DND-41 (cell line): ENCODE results near the gene VPS52.

Experiments used
- ATAC-seq: fragments of 200-7000 bp; cut with Tn5 transposase; 3 replicates; pipeline ENCODE4 v1.9.1; 2021; ENCODE audit warnings: low read depth; ENCODE audit not compliant: insufficient read depth
- DNase-seq: peaks from one replicate; pipeline ENCODE4 v3.0.0-alpha.2; 2020
- H2AFZ ChIP-seq: 2 replicates; pipeline ENCODE4 v1.6.0; 2012; ENCODE audit warnings: low read depth, low read length
- H3K27ac ChIP-seq: 2 replicates; pipeline ENCODE4 v1.5.1; 2012; ENCODE audit warnings: low read length, inconsistent platforms
- H3K27me3 ChIP-seq: fragments of 200-600 bp; sonication (generic); 2 replicates; pipeline ENCODE4 v1.6.0; 2012; ENCODE audit warnings: low read length, mild to moderate bottlenecking, inconsistent platforms; ENCODE audit not compliant: insufficient read depth, poor library complexity
- H3K36me3 ChIP-seq: 2 replicates; pipeline ENCODE4 v1.5.1; 2012; ENCODE audit warnings: low read length, inconsistent platforms; ENCODE audit not compliant: insufficient read depth
- H3K4me1 ChIP-seq: 2 replicates; pipeline ENCODE4 v1.5.1; 2012; ENCODE audit warnings: mild to moderate bottlenecking, low read length; ENCODE audit not compliant: insufficient read depth
- H3K4me2 ChIP-seq: 2 replicates; pipeline ENCODE4 v1.6.0; 2012; ENCODE audit warnings: mild to moderate bottlenecking, moderate library complexity, low read length, inconsistent platforms; ENCODE audit not compliant: insufficient read depth
- H3K4me3 ChIP-seq, 2 experiments: fragments of 200-600 bp in 1 of 2; shearing (Covaris generic) in 1 of 2; 2 replicates each; pipeline ENCODE4 v1.5.1; 2012 to 2016; ENCODE audit warnings: inconsistent platforms in 2 of 2, low read length in 2 of 2, mild to moderate bottlenecking in 2 of 2, low read depth in 1 of 2, moderate library complexity in 1 of 2
- H3K79me2 ChIP-seq: 2 replicates; pipeline ENCODE4 v1.6.0; 2012; ENCODE audit warnings: low read length, inconsistent platforms; ENCODE audit not compliant: insufficient read depth
- H3K9ac ChIP-seq: 2 replicates; pipeline ENCODE4 v1.6.0; 2012; ENCODE audit warnings: low read depth, mild to moderate bottlenecking, inconsistent platforms, low read length, moderate library complexity
- H3K9me3 ChIP-seq: 2 replicates; pipeline ENCODE4 v1.5.1; 2012; ENCODE audit warnings: low read length, moderate library complexity, mild to moderate bottlenecking, inconsistent platforms; ENCODE audit not compliant: insufficient read depth, severe bottlenecking
- H4K20me1 ChIP-seq: 2 replicates; pipeline ENCODE4 v1.6.0; 2012; ENCODE audit warnings: low read length; ENCODE audit not compliant: insufficient read depth
- EZH2 ChIP-seq: IDR thresholded peaks from 3 replicates; pipeline ENCODE4 v1.6.1; 2012; ENCODE audit warnings: borderline replicate concordance, low read depth, mild to moderate bottlenecking, moderate library complexity, low read length, inconsistent platforms; ENCODE audit not compliant: severe bottlenecking
- TF ChIP-seq, protein P1 (sequence below): IDR thresholded peaks from 2 replicates; pipeline ENCODE4 v1.5.1; 2012; ENCODE audit warnings: borderline replicate concordance, low read length, moderate library complexity, mild to moderate bottlenecking; ENCODE audit not compliant: poor library complexity, severe bottlenecking; ENCODE audit errors: extremely low read depth

Gene VPS52

GRCh38 chr6:33319939-33320314 lies 48.3 kb upstream of the VPS52 start:
- H3K27ac ChIP-seq = no peak overlapping the region

GRCh38 chr6:33318426-33319073 lies 46.9 kb upstream of the VPS52 start:
- H3K27me3 ChIP-seq = no peaks in the 10 kb centered on the region
- peak overlapping the region; percentile 34 to 63; a peak in 3 of 4 replicates for H3K4me3 ChIP-seq
- DNase-seq = no peak
- H3K79me2 ChIP-seq = peaks cover 61% of the 10 kb centered on the region
- H3K36me3 ChIP-seq = peaks cover 34% of the 10 kb centered on the region
- H2AFZ ChIP-seq = peak overlapping the region; percentile 57; the same call in 1 of the 2 replicates
- no peak for ATAC-seq
- H3K4me2 ChIP-seq = peak overlapping the region; percentile 97
- no peak for TF ChIP-seq EZH2
- TF ChIP-seq, protein P1, sequence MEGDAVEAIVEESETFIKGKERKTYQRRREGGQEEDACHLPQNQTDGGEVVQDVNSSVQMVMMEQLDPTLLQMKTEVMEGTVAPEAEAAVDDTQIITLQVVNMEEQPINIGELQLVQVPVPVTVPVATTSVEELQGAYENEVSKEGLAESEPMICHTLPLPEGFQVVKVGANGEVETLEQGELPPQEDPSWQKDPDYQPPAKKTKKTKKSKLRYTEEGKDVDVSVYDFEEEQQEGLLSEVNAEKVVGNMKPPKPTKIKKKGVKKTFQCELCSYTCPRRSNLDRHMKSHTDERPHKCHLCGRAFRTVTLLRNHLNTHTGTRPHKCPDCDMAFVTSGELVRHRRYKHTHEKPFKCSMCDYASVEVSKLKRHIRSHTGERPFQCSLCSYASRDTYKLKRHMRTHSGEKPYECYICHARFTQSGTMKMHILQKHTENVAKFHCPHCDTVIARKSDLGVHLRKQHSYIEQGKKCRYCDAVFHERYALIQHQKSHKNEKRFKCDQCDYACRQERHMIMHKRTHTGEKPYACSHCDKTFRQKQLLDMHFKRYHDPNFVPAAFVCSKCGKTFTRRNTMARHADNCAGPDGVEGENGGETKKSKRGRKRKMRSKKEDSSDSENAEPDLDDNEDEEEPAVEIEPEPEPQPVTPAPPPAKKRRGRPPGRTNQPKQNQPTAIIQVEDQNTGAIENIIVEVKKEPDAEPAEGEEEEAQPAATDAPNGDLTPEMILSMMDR = no peak
- peaks cover 69% of the 10 kb centered on the region for H3K4me1 ChIP-seq
- peaks cover 13% of the 10 kb centered on the region for H4K20me1 ChIP-seq
- H3K27ac ChIP-seq = peak overlapping the region; percentile 83
- H3K9me3 ChIP-seq = no peaks in the 10 kb centered on the region
- peak overlapping the region; percentile 59 for H3K9ac ChIP-seq

More at GRCh38 chr6:33319939-33320314, 48.3 kb upstream of the VPS52 start:
- DNase-seq (no peak), ATAC-seq (no peak)
- H3K9me3 ChIP-seq = no peaks in the 10 kb centered on the region
- TF ChIP-seq EZH2 = no peak
- TF ChIP-seq, protein P1 = no peak
- H3K4me1 ChIP-seq = peaks cover 70% of the 10 kb centered on the region
- no peak overlapping the region; a peak in 1 of 4 replicates for H3K4me3 ChIP-seq
- no peaks in the 10 kb centered on the region for H3K27me3 ChIP-seq
- peaks cover 13% of the 10 kb centered on the region for H4K20me1 ChIP-seq
- peaks cover 34% of the 10 kb centered on the region for H3K36me3 ChIP-seq
- H3K79me2 ChIP-seq = peaks cover 54% of the 10 kb centered on the region
- H3K4me2 ChIP-seq = peak overlapping the region; percentile 97; the same call in 1 of the 2 replicates
- H3K9ac ChIP-seq = 0 out of 2 replicates have a peak overlapping the region, but pooled peaks have one; percentile 12
- no peak overlapping the region for H2AFZ ChIP-seq

- peak; percentile 79 for ATAC-seq
- Histone ChIP-seq H3K27ac (peak within 1 kb of the TSS; percentile 83), H3K9ac (peak within 1 kb of the TSS; percentile 59), H4K20me1 (peaks cover 16% of the 10 kb centered on the region), H3K79me2 (peaks cover 66% of the 10 kb centered on the region), H3K4me1 (peaks cover 69% of the 10 kb centered on the region), H2AFZ (peak within 1 kb of the TSS; percentile 77), H3K36me3 (peaks cover 34% of the 10 kb centered on the region), H3K4me2 (peak within 1 kb of the TSS; percentile 97), H3K27me3 (no peaks in the 10 kb centered on the region), H3K4me3 (peak within 1 kb of the TSS; percentile 34 to 63; a peak in 3 of 4 replicates), H3K9me3 (no peaks in the 10 kb centered on the region)
- TF ChIP-seq EZH2 = no peak
- peak; percentile 97 for DNase-seq
These were observed 46.2 kb upstream of the VPS52 start, which contains the start of gene ZBTB22 for GRCh38 chr6:33317669-33318425. Gene ZBTB22 (minus strand): TSS chr6:33317744. CDS start chr6:33316916, 828 bp downstream.

DNA sequence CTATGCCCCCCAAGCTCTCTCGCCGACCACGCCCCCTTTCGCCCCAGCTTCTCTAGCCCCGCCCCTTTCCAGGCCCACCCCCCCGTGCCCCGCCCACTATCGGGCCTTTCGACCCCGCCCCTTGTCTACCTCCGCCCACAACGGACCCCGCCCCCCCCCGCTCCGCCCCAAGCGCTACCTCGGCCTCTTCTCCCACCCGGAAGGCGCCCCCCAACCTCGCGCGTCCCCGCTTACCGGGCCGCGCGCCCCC lies 45.7 kb upstream of the VPS52 start:
- ATAC-seq (no peak), DNase-seq (no peak)
- peaks cover 67% of the 10 kb centered on the region for H3K79me2 ChIP-seq
- no peaks in the 10 kb centered on the region for H3K9me3 ChIP-seq
- peak overlapping the region; percentile 29 to 63; a peak in 3 of 4 replicates for H3K4me3 ChIP-seq
- H2AFZ ChIP-seq = no peak overlapping the region
- TF ChIP-seq EZH2 = no peak
- TF ChIP-seq, protein P1 = no peak
- H3K4me2 ChIP-seq = peak overlapping the region; percentile 75
- no peaks in the 10 kb centered on the region for H3K27me3 ChIP-seq
- peak overlapping the region; percentile 30 for H3K9ac ChIP-seq
- peaks cover 19% of the 10 kb centered on the region for H4K20me1 ChIP-seq
- peaks cover 38% of the 10 kb centered on the region for H3K36me3 ChIP-seq
- H3K4me1 ChIP-seq = peaks cover 74% of the 10 kb centered on the region
- peak overlapping the region; percentile 38; the same call in 1 of the 2 replicates for H3K27ac ChIP-seq
